Measurements from ENCODE around the gene IL24.

IL24 gene

GRCh38 chr1:206895325-206895724, 1.9 kb upstream of the IL24 start:
- H3K4me1 ChIP-seq (ENCODE audit: insufficient read depth, low read length) = peaks cover 3% of the 10 kb centered on the region; the same call in 1 of the 2 replicates
- 88% methylated on average over 3 of the region's 3 CpGs for WGBS
- no peak overlapping the region for H3K4me3 ChIP-seq (ENCODE audit: low read length)
- no peak overlapping the region for H3K9ac ChIP-seq (ENCODE audit: low read depth, low read length)
- no peaks in the 10 kb centered on the region for H3K36me3 ChIP-seq (ENCODE audit: insufficient read depth, low read length)
- no peaks in the 10 kb centered on the region for H3K27me3 ChIP-seq (ENCODE audit: insufficient read depth, low read length)
- no peaks in the 10 kb centered on the region for H3K9me3 ChIP-seq (ENCODE audit: insufficient read depth, low read depth, low read length)
- H3K27ac ChIP-seq (ENCODE audit: low read depth, low read length) = no peak overlapping the region

GRCh38 chr1:206895837-206896242, 1.4 kb upstream of the IL24 start:
- Histone ChIP-seq H3K27me3 (ENCODE audit: insufficient read depth, low read length) (no peaks in the 10 kb centered on the region), H3K9me3 (ENCODE audit: insufficient read depth, low read depth, low read length) (no peaks in the 10 kb centered on the region), H3K27ac (ENCODE audit: low read depth, low read length) (no peak overlapping the region), H3K9ac (ENCODE audit: low read depth, low read length) (no peak overlapping the region), H3K4me1 (ENCODE audit: insufficient read depth, low read length) (no peaks in the 10 kb centered on the region), H3K36me3 (ENCODE audit: insufficient read depth, low read length) (no peaks in the 10 kb centered on the region), H3K4me3 (ENCODE audit: low read length) (no peak overlapping the region)
- 84% methylated on average over 3 of the region's 3 CpGs for WGBS

GRCh38 chr1:206896261-206896660, 982 bp upstream of the IL24 start:
- 95% methylated on average over 3 of the region's 3 CpGs for WGBS
- no peak overlapping the region for H3K9ac ChIP-seq (ENCODE audit: low read depth, low read length)
- no peaks in the 10 kb centered on the region for H3K4me1 ChIP-seq (ENCODE audit: insufficient read depth, low read length)
- no peaks in the 10 kb centered on the region for H3K9me3 ChIP-seq (ENCODE audit: insufficient read depth, low read depth, low read length)
- no peaks in the 10 kb centered on the region for H3K36me3 ChIP-seq (ENCODE audit: insufficient read depth, low read length)
- no peak overlapping the region for H3K27ac ChIP-seq (ENCODE audit: low read depth, low read length)
- no peaks in the 10 kb centered on the region for H3K27me3 ChIP-seq (ENCODE audit: insufficient read depth, low read length)
- H3K4me3 ChIP-seq (ENCODE audit: low read length) = no peak overlapping the region

- H3K9ac ChIP-seq (ENCODE audit: low read depth, low read length) = no peak overlapping the region
- H3K27me3 ChIP-seq (ENCODE audit: insufficient read depth, low read length) = no peaks in the 10 kb centered on the region
- no peak overlapping the region for H3K27ac ChIP-seq (ENCODE audit: low read depth, low read length)
- no peak overlapping the region for H3K4me3 ChIP-seq (ENCODE audit: low read length)
- no peaks in the 10 kb centered on the region for H3K9me3 ChIP-seq (ENCODE audit: insufficient read depth, low read depth, low read length)
- no peaks in the 10 kb centered on the region for H3K4me1 ChIP-seq (ENCODE audit: insufficient read depth, low read length)
- no peaks in the 10 kb centered on the region for H3K36me3 ChIP-seq (ENCODE audit: insufficient read depth, low read length)
- 75% methylated on average over 11 of the region's 11 CpGs for WGBS
These were observed 1.1 kb downstream of the IL24 start for GRCh38 chr1:206898089-206898914.

GRCh38 chr1:206898915-206899431, 1.7 kb downstream of the IL24 start:
- no peaks in the 10 kb centered on the region for H3K27me3 ChIP-seq (ENCODE audit: insufficient read depth, low read length)
- no peak overlapping the region for H3K4me3 ChIP-seq (ENCODE audit: low read length)
- H3K36me3 ChIP-seq (ENCODE audit: insufficient read depth, low read length) = no peaks in the 10 kb centered on the region
- 88% methylated on average over 13 of the region's 13 CpGs for WGBS
- no peaks in the 10 kb centered on the region for H3K9me3 ChIP-seq (ENCODE audit: insufficient read depth, low read depth, low read length)
- no peak overlapping the region for H3K27ac ChIP-seq (ENCODE audit: low read depth, low read length)
- no peak overlapping the region for H3K9ac ChIP-seq (ENCODE audit: low read depth, low read length)
- no peaks in the 10 kb centered on the region for H3K4me1 ChIP-seq (ENCODE audit: insufficient read depth, low read length)

GRCh38 chr1:206899717-206900116, 2.5 kb downstream of the IL24 start:
- no peaks in the 10 kb centered on the region for H3K4me1 ChIP-seq (ENCODE audit: insufficient read depth, low read length)
- 79% methylated on average over 5 of the region's 5 CpGs for WGBS
- H3K27me3 ChIP-seq (ENCODE audit: insufficient read depth, low read length) = no peaks in the 10 kb centered on the region
- H3K36me3 ChIP-seq (ENCODE audit: insufficient read depth, low read length) = no peaks in the 10 kb centered on the region
- no peak overlapping the region for H3K4me3 ChIP-seq (ENCODE audit: low read length)
- no peaks in the 10 kb centered on the region for H3K9me3 ChIP-seq (ENCODE audit: insufficient read depth, low read depth, low read length)
- H3K9ac ChIP-seq (ENCODE audit: low read depth, low read length) = no peak overlapping the region
- no peak overlapping the region for H3K27ac ChIP-seq (ENCODE audit: low read depth, low read length)

- Histone ChIP-seq H3K4me3 (ENCODE audit: low read length) (no peak overlapping the region), H3K36me3 (ENCODE audit: insufficient read depth, low read length) (no peaks in the 10 kb centered on the region), H3K9me3 (ENCODE audit: insufficient read depth, low read depth, low read length) (no peaks in the 10 kb centered on the region), H3K9ac (ENCODE audit: low read depth, low read length) (no peak overlapping the region), H3K27me3 (ENCODE audit: insufficient read depth, low read length) (no peaks in the 10 kb centered on the region), H3K4me1 (ENCODE audit: insufficient read depth, low read length) (no peaks in the 10 kb centered on the region), H3K27ac (ENCODE audit: low read depth, low read length) (no peak overlapping the region)
- 93% methylated on average over 7 of the region's 7 CpGs for WGBS
These were observed 2.9 kb downstream of the IL24 start for GRCh38 chr1:206900149-206900548.

DNA sequence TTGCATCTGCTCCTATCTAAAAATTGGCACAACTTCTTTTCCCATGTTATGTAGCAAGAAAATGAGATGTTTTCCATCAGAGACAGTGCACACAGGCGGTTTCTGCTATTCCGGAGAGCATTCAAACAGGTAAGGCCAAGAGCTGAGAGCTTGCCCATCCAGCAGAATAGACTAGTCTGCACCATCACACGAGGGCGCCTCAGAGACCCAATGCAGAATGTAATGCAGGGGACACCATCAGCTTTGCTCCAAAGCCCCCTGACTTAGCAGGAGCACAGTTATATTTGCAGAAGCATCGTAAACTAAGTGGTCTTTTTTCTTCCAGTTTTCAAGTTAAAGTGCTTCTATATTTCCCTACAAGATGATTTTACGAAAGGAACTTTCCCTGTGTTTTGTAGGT, 4.7 kb downstream of the IL24 start:
- Histone ChIP-seq H3K4me3 (ENCODE audit: low read length) (no peak overlapping the region), H3K9me3 (ENCODE audit: insufficient read depth, low read depth, low read length) (no peaks in the 10 kb centered on the region), H3K36me3 (ENCODE audit: insufficient read depth, low read length) (no peaks in the 10 kb centered on the region), H3K27ac (ENCODE audit: low read depth, low read length) (no peak overlapping the region), H3K9ac (ENCODE audit: low read depth, low read length) (no peak overlapping the region), H3K27me3 (ENCODE audit: insufficient read depth, low read length) (no peaks in the 10 kb centered on the region), H3K4me1 (ENCODE audit: insufficient read depth, low read length) (no peaks in the 10 kb centered on the region)
- WGBS = 89% methylated on average over 5 of the region's 6 CpGs

GRCh38 chr1:206902702-206903101, 5.5 kb downstream of the IL24 start:
- Histone ChIP-seq H3K36me3 (ENCODE audit: insufficient read depth, low read length) (no peaks in the 10 kb centered on the region), H3K9me3 (ENCODE audit: insufficient read depth, low read depth, low read length) (no peaks in the 10 kb centered on the region), H3K9ac (ENCODE audit: low read depth, low read length) (no peak overlapping the region), H3K27ac (ENCODE audit: low read depth, low read length) (no peak overlapping the region), H3K4me1 (ENCODE audit: insufficient read depth, low read length) (peaks cover 3% of the 10 kb centered on the region; the same call in 1 of the 2 replicates), H3K4me3 (ENCODE audit: low read length) (no peak overlapping the region), H3K27me3 (ENCODE audit: insufficient read depth, low read length) (peaks cover 5% of the 10 kb centered on the region)
- WGBS = 87% methylated on average over 1 of the region's 1 CpG

DNA sequence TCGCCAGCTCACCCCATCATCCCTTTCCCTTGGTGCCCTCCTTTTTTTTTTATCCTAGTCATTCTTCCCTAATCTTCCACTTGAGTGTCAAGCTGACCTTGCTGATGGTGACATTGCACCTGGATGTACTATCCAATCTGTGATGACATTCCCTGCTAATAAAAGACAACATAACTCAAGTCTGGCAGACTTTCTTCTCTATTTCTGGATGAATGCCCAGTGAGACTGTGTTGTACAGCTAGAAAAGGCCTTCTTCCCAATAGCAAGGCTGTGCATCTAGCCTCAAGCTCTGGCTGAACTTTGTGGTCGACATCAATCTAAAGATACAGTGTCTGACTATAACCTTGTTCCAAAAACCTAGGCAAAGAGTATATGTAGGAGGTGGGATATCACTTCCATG, 6.4 kb downstream of the IL24 start:
- WGBS = 83% methylated on average over 2 of the region's 2 CpGs
- H3K4me3 ChIP-seq (ENCODE audit: low read length) = no peak overlapping the region

GRCh38 chr1:206904423-206905142, 7.3 kb downstream of the IL24 start:
- no peaks in the 10 kb centered on the region for H3K36me3 ChIP-seq (ENCODE audit: insufficient read depth, low read length)
- no peak overlapping the region for H3K27ac ChIP-seq (ENCODE audit: low read depth, low read length)
- WGBS = 90% methylated on average over 10 of the region's 10 CpGs
- no peak overlapping the region for H3K9ac ChIP-seq (ENCODE audit: low read depth, low read length)
- peaks cover 6% of the 10 kb centered on the region; the same call in 1 of the 2 replicates for H3K4me1 ChIP-seq (ENCODE audit: insufficient read depth, low read length)
- no peak overlapping the region for H3K4me3 ChIP-seq (ENCODE audit: low read length)
- H3K9me3 ChIP-seq (ENCODE audit: insufficient read depth, low read depth, low read length) = no peaks in the 10 kb centered on the region
- peaks cover 24% of the 10 kb centered on the region for H3K27me3 ChIP-seq (ENCODE audit: insufficient read depth, low read length)

More for the DNA sequence above, 6.4 kb downstream of the IL24 start:
- Histone ChIP-seq H3K36me3 (ENCODE audit: insufficient read depth, low read length) (no peaks in the 10 kb centered on the region), H3K9me3 (ENCODE audit: insufficient read depth, low read depth, low read length) (no peaks in the 10 kb centered on the region), H3K9ac (ENCODE audit: low read depth, low read length) (no peak overlapping the region), H3K27me3 (ENCODE audit: insufficient read depth, low read length) (peaks cover 15% of the 10 kb centered on the region), H3K4me1 (ENCODE audit: insufficient read depth, low read length) (peaks cover 4% of the 10 kb centered on the region; the same call in 1 of the 2 replicates), H3K27ac (ENCODE audit: low read depth, low read length) (no peak overlapping the region)

Data from HUES64 (cell line).